NCI-H526 treated with DMSO at 0.1 percent for 48 hours (cell line): ENCODE results near the gene MRPS30.
"Not testable (repeated sequence)": the region's sequence is repeated elsewhere in the genome, so short reads cannot be mapped to it uniquely, and the experiment has no call there.

ENCODE experiments used
- DNase-seq: peaks from one replicate; lab custom pipeline; 2025; lab: John Stamatoyannopoulos, UW

MRPS30 gene

DNA sequence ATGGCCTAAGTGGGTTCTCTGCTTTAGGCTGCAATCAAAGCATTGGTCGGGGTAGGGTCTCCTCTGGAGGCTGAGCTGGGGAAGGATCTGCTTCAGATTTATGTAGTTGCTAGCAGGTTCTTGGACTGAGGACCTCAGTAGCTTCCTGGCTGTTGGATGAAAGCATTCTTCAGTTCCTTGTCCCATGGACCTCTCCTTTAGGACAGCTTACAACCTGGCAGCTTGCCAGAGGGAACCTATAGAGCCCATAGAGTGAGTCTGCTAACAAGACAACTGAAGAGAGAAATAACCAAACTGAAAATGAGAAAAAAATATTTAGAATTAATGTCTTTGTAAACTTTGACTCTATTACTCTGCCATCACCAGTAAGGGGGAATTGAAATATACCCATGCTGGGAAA, 12.4 kb downstream of the MRPS30 start:
- no peak for DNase-seq

DNA sequence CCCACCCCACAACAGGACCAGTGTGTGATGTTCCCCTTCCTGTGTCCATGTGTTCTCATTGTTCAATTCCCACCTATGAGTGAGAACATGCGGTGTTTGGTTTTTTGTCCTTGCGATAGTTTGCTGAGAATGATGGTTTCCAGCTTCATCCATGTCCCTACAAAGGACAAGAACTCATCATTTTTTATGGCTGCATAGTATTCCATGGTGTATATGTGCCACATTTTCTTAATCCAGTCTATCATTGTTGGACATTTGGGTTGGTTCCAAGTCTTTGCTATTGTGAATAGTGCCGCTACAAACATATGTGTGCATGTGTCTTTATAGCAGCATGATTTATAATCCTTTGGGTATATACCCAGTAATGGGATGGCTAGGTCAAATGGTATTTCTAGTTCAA, 15.9 kb downstream of the MRPS30 start:
- not testable (repeated sequence) for DNase-seq

DNA sequence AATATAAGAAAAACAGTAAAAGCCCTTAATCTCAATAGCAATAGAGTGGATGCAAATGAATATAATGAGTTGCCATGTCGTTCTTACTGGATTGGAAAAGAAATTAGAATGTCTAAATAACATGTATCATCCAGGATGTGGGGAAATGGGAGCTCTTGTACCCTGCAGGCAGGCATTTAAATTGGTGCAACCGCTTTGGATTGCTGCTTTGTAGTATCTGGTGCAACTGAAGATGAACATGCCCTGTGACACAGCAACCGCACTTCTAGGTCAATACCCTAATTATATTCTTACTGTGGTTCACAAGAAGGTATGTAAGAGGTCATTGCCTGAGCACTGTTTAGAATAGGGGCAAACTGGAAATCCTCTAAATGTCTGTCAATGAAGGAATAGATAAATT, 18.9 kb downstream of the MRPS30 start:
- peak; percentile 88 for DNase-seq

DNA sequence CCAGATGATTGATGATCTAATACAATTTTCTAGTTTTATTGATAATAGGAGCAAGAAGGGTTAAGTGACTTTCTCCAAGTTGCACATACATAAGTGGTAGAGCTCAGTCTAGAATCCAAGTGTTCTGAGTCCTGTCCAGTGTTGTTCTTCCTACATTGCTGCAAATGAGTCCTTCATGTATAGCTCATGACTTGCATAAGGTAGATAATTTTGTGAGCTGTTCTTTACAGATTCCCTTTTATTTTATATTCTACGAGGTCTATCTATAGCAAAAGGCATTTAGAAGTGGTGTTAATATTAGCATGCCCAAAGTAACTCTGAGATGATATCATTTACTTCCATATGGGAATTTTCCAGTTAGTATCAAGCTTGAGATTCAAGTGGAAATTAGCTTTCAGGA, 20.0 kb downstream of the MRPS30 start:
- peak; percentile 68 for DNase-seq

- DNase-seq = no peak
Measured at GRCh38 chr5:44830951-44831350, 22.2 kb downstream of the MRPS30 start.

DNA sequence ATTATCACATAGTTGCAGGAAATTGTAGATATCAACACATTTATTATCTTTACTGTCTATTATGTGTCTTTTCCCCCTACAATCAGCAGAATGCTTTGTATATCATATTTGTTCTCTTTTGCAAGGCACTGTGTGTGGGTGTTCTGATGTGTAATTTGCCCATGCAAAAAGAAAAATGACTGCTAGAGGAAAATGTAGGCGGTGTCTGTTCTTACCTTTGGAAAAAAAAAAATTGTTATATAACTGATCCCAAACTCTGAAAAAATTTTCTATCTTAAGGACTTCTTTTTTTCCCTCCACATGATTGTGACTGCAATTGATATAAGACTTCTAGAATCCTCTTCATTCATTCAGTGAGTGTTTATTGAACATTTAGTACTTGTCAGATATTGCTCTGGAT, 24.5 kb downstream of the MRPS30 start:
- no peak for DNase-seq

DNA sequence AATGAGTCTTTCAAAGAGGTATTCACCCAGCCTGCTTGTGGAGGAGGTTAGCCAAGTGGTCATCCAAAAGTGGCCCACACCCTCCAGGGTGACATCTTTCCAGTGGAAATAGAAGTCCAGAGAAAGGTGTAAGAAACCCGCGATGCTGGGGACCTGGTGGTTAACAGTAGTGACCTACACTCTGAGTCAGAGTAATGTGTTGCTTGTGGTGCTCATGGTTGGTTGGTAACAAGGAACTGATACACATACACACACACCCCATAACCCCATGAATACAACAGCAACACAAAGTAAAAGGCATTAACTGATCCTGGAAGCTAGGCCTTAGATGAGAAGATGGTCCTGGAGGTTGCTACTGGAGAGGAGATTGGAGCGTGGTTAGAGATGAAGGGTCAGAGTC, 26.9 kb downstream of the MRPS30 start:
- DNase-seq = no peak

- DNase-seq = no peak
Measured at GRCh38 chr5:44839018-44839681, 30.4 kb downstream of the MRPS30 start.

DNA sequence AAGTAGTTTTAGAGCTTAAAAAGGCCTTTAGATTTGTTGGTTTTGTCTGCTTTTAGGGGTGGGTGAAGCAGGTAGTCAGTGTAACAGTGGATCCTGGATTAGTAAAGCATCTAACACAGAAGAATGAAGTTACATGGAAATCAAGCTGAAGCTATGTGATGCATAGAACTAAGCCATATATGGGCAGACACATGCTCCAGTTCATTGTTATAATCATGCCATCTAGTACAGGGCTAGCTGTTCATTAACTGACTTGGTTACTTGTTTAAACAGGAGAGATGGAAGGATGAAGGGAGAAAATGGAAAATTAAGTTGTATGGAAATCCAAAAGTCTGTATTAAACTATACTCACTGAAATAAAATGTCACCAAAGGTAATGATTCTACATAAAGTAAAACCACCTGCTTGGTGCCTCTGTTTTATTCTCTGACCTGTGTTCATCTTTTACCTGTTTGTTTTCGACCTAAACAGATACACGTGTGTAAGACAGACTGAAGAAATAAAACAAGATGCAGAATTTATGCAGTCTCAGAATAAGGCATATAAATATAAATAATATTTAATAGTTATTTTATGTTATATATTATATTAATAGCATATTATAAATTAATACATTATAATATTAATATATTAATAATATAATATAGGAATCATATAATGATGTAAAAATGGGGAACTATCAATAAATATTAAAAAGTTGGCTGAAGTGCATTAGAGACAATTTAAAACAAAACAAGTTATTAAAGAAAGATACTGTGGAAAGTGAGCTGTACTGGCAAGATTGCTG, 33.9 kb downstream of the MRPS30 start:
- DNase-seq = no peak

GRCh38 chr5:44844744-44845143, 36.0 kb downstream of the MRPS30 start:
- no peak for DNase-seq

- DNase-seq = peak; percentile 67
Measured at GRCh38 chr5:44845777-44846176, 37.0 kb downstream of the MRPS30 start.

DNA sequence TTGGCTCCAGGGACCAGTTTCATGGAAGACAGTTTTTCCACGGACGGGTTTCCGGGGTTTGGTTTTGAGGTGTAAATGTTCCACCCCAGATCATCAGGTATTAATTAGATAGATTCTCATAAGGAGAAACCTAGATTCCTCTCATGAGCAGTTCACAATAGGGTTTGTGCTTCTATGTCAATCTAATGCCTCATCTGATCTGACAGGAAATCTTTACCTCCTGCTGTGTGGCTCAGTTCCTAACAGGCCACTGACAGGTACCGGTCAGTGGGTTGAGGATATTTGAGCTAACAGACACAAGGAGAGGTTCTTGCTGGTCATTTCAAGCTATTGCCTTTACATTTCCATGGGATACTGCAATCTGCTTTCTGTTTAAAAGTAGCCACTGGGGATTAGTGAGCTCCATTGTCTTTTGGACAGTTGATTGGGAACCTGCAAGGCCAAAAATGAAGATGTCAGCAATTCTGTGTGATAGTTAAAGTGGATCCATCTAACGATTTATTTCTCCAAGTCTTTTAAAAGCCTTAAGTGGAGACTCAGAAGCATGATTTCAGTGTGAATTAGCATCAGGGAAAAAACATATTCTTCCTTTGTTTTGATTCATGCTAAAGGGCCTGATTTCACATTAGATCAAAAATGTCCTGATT, 38.6 kb downstream of the MRPS30 start:
- no peak for DNase-seq

DNA sequence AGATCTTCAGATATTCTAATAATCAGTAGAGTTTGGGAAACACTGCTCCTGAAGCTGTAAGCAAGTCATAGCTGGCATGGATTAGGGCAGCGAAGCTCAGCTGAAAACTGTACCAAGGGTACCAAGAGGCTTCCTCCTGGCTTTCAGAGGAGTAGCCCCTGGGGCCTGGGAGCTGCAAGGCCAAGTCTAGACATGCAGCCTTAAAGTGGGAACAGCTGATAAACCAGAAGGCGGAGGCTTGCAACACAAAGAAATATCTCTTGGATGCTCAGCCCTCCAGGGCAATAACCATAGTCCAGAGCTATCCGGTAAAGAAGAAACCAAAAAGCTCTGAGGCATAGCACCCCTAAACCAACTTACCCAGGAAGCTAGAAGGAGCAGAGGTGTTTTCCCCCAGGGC, 51.5 kb downstream of the MRPS30 start:
- DNase-seq = no peak

- no peak for DNase-seq
Measured at GRCh38 chr5:44862808-44863207, 54.1 kb downstream of the MRPS30 start.
